RWPE2 (cell line): ENCODE measurements around the gene COPS3.

ENCODE experiments used
- ATAC-seq: fragments of 200-7000 bp; cut with Tn5 transposase; 3 replicates; pipeline ENCODE4 v1.9.1; 2021; ENCODE audit warnings: low read depth
- DNase-seq: peaks from one replicate; pipeline ENCODE4 v3.0.0-alpha.2; 2020; ENCODE audit warnings: low spot score
- H3K27ac ChIP-seq: fragments of 450-650 bp; 2 replicates; pipeline ENCODE4 v1.5.1; 2017; ENCODE audit warnings: mild to moderate bottlenecking; ENCODE audit not compliant: poor library complexity, severe bottlenecking
- H3K27me3 ChIP-seq: fragments of 250-450 bp; sonication (Bioruptor Pico); 2 replicates; pipeline ENCODE4 v1.5.1; 2021; ENCODE audit warnings: mild to moderate bottlenecking, moderate library complexity; ENCODE audit not compliant: insufficient read depth, poor library complexity, severe bottlenecking
- H3K36me3 ChIP-seq: fragments of 250-450 bp; sonication (Bioruptor Pico); 2 replicates; pipeline ENCODE4 v1.5.1; 2020; ENCODE audit warnings: low read depth, mild to moderate bottlenecking, moderate library complexity
- H3K4me1 ChIP-seq: fragments of 250-450 bp; sonication (Bioruptor Pico); 2 replicates; pipeline ENCODE4 v1.5.1; 2021; ENCODE audit warnings: mild to moderate bottlenecking, moderate library complexity; ENCODE audit not compliant: insufficient read depth, poor library complexity, severe bottlenecking
- H3K4me3 ChIP-seq: fragments of 250-450 bp; sonication (Bioruptor Pico); 2 replicates; pipeline ENCODE4 v1.5.1; 2021; ENCODE audit warnings: mild to moderate bottlenecking, moderate library complexity; ENCODE audit not compliant: severe bottlenecking
- H3K9me3 ChIP-seq: fragments of 250-450 bp; sonication (Bioruptor Pico); 2 replicates; pipeline ENCODE4 v1.5.1; 2021; ENCODE audit warnings: mild to moderate bottlenecking, moderate library complexity; ENCODE audit not compliant: severe bottlenecking
- CTCF ChIP-seq: fragments of 450-650 bp; IDR thresholded peaks from one replicate; pipeline ENCODE4 v1.5.1; 2017; ENCODE audit warnings: mild to moderate bottlenecking, moderate library complexity; ENCODE audit not compliant: poor library complexity, severe bottlenecking

Gene COPS3

DNA sequence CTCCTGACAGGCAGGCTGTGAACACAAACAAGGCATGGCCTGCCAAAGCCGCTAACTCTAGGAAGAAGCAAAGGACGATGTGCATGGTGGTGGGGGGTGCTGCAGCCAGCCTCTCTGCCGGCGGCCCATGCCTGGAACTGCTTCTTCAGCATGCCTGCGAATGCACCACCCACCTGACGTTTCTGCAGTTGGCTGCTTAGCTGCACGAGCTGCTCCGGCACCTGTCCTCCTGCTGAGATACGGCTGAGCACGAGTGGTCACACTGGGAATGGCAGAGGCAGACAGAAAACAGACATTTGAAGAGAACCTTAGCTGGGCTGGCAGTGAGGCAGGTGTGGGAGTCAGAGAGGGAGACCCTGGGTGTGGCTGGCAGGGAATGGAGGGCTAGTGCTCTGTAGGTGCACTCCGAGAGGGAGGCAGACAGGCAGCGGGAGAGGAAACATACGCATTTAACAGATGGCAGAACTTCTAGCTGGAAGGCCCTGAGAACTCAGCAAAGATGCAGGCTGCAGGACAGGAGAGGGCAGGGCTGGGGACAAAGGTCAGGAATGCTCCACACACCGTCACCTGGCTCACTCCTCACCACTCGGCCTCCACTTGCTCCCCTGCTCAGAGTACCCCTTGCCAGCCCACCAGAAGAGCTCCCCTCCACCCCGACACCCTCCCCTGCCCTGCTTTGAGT is 49.3 kb downstream of the COPS3 start:
- ATAC-seq (no peak), DNase-seq (no peak)
- no peak for TF ChIP-seq CTCF
- Histone ChIP-seq H3K36me3 (peaks cover 45% of the 10 kb centered on the region), H3K27ac (no peak overlapping the region), H3K27me3 (no peaks in the 10 kb centered on the region), H3K9me3 (no peaks in the 10 kb centered on the region), H3K4me3 (no peak overlapping the region), H3K4me1 (no peaks in the 10 kb centered on the region)

DNA sequence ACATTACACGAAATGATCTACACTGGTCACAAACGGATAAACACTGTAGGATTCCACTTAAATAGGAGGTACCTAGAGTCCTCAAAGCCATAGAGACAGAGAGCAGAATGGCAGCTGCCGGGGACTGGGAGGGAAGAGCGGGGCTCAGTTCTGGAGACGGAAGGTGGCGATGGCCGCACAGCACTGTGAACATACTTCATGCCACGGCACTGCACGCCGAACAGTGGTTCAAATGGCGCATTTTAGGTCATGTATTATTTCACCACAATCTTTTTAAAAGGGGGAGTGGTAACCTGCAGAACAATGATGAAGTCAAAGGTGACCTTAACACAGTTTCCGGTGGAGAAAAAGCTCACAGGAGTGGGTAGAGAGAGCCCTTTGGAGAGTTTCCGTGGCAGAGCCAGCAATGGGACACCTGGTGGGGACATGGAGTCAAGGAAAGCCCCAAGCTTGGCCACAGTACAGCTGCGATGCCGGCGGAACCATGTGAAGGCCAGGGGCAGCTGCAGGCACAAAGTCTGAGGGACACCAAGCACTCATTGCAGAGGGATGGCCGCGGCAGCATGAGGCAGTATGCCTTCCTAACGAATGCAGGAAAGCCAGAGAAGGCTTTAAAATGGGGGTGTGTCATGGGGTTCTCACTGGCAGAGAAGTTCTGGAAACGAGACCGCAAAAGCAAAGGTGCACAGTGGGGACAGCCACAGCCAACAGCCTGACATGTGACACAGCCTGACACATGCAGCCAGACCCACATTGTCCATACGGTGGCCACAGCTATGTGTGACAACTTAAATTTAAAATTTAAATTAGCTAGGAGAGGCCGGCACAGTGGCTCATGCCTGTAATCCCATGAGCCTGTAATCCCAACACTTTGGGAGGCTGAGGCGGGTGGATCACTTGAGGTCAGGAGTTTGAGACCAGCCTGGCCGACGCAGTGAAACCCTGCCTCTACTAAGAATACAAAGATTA is 51.3 kb downstream of the COPS3 start:
- Histone ChIP-seq H3K4me3 (no peak overlapping the region), H3K27ac (no peak overlapping the region), H3K36me3 (peaks cover 65% of the 10 kb centered on the region), H3K9me3 (no peaks in the 10 kb centered on the region), H3K27me3 (no peaks in the 10 kb centered on the region), H3K4me1 (no peaks in the 10 kb centered on the region)
- DNase-seq (no peak), ATAC-seq (no peak)
- TF ChIP-seq CTCF = no peak

GRCh38 chr17:17228521-17229279 is 52.3 kb downstream of the COPS3 start:
- Histone ChIP-seq H3K27ac (no peak overlapping the region), H3K27me3 (no peaks in the 10 kb centered on the region), H3K4me3 (no peak overlapping the region), H3K36me3 (peaks cover 75% of the 10 kb centered on the region), H3K4me1 (no peaks in the 10 kb centered on the region), H3K9me3 (no peaks in the 10 kb centered on the region)
- ATAC-seq (no peak), DNase-seq (no peak)
- TF ChIP-seq CTCF = no peak

- ATAC-seq (no peak), DNase-seq (no peak)
- Histone ChIP-seq H3K27me3 (no peaks in the 10 kb centered on the region), H3K4me1 (no peaks in the 10 kb centered on the region), H3K9me3 (no peaks in the 10 kb centered on the region), H3K36me3 (peaks cover 74% of the 10 kb centered on the region), H3K4me3 (no peak overlapping the region), H3K27ac (no peak overlapping the region)
- no peak for TF ChIP-seq CTCF
Observed at GRCh38 chr17:17227608-17228520, 53.2 kb downstream of the COPS3 start.
